Stimulated activated CD4-positive, alpha-beta T cell treated with anti-CD3 and anti-CD28 coated beads, Interleukin-4, amount 100 ng/mL, for 4 hours (primary cell): ENCODE measurements around the gene IL10.

Experiments
- DNase-seq, 2 experiments: peaks; one replicate each; pipeline ENCODE4 v3.0.0-alpha.2; 2020

The IL10 gene

GRCh38 chr1:206732992-206733391 lies 39.3 kb downstream of the IL10 start:
- DNase-seq, result no peak

GRCh38 chr1:206732508-206732907 lies 39.8 kb downstream of the IL10 start:
- DNase-seq, result no peak

DNA sequence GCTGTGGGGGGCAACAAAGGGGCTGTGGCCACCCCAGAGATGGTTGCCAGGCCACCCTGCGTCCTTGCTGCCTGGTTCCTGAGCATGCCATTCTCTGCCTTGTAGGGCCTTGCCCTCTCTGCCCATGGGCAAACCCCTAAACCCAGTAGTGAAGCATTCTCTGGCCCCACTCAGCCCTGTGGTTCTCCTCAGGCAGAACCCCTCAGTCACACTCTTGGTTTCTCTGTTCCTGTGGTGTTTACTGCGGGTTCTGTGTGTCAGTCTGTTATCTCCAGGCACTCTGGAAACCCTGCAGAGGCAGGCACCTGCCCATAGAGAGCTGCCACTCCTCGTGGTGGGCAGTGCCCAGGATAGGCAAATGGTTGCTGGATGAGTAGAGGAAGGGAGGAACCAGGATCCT lies 42.8 kb downstream of the IL10 start:
- DNase-seq, result no peak

- DNase-seq, result no peak
Observed at GRCh38 chr1:206729050-206729449, 43.2 kb downstream of the IL10 start.

- DNase-seq, result no peak
Observed at GRCh38 chr1:206728697-206728987, 43.7 kb downstream of the IL10 start.

GRCh38 chr1:206727981-206728696 lies 44.2 kb downstream of the IL10 start:
- DNase-seq, result no peak

GRCh38 chr1:206725109-206725963 lies 47.0 kb downstream of the IL10 start:
- peak; percentile 46 to 55 for DNase-seq

GRCh38 chr1:206723805-206724472 lies 48.4 kb downstream of the IL10 start:
- no peak for DNase-seq

GRCh38 chr1:206723462-206723804 lies 48.9 kb downstream of the IL10 start:
- no peak for DNase-seq

GRCh38 chr1:206722751-206723461 lies 49.4 kb downstream of the IL10 start:
- DNase-seq, result no peak

DNA sequence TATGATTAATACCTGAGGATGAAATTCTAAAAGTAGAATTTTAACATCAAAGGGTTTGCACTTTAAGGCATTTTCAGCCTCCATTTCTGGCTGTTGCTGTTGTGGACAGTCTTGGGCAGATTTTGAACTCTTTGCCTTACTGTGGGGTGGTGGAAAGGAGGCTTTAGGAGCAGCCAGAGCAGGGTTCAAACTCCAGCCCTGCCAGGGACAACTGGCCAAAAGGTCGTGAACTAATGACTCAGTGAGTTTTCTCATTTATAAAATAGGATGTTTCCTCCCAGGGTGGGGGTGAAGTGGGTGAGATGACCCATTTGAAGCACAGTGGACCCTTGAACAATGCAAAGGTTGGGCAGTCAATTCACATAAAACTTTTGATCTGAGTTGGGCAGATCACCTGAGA lies 50.8 kb downstream of the IL10 start:
- no peak for DNase-seq

GRCh38 chr1:206719169-206719839 lies 53.0 kb downstream of the IL10 start:
- DNase-seq, result no peak

DNA sequence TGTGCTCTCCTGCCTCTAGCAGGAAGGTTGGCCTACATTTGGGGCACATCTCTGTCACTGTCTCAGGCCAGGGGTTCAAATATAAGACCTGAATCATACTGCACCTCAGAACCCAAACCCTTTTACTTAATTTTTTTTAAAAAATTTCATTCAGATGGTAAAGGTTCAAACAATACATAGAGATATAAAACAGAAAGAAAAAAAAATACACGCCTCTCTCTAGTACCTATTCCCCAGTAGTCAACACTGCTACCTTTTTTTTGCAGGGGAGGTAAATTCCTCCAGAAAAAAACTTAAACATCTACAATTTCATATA lies 54.7 kb downstream of the IL10 start:
- no peak for DNase-seq
